ENCODE measurements around the gene SKAP2. TPM values are rescaled to one million over a fixed set of nuclear protein-coding genes. Genes with fewer than 3 reads are reported as not detected.

The SKAP2 gene
- total RNA-seq, 1 donor from 2014 or later = 50.2 TPM

- intact Hi-C loops (cut with DNase I) = no loop called here
- no peak overlapping the region for H3K4me3 ChIP-seq
- no peaks in the 10 kb centered on the region for H3K4me1 ChIP-seq
- no peak for DNase-seq (ENCODE audit: low spot score in 2 of 2)
- no peak overlapping the region for H3K27ac ChIP-seq
- no peaks in the 10 kb centered on the region for H3K36me3 ChIP-seq
- H3K9me3 ChIP-seq = no peaks in the 10 kb centered on the region
- H3K27me3 ChIP-seq = no peaks in the 10 kb centered on the region
- TF ChIP-seq CTCF (IDR thresholded peaks at IDR 0.05) = no peak
These were observed 233.3 kb downstream of the SKAP2 start for GRCh38 chr7:26630941-26631580.

GRCh38 chr7:26630361-26630760 lies 234.0 kb downstream of the SKAP2 start:
- Histone ChIP-seq H3K9me3 (no peaks in the 10 kb centered on the region), H3K4me1 (no peaks in the 10 kb centered on the region), H3K4me3 (no peak overlapping the region), H3K27me3 (no peaks in the 10 kb centered on the region), H3K27ac (no peak overlapping the region), H3K36me3 (no peaks in the 10 kb centered on the region)
- no peak for DNase-seq (ENCODE audit: low spot score in 2 of 2)
- intact Hi-C loops (cut with DNase I) = no loop called here
- TF ChIP-seq CTCF (IDR thresholded peaks at IDR 0.05) = no peak

GRCh38 chr7:26629696-26630095 lies 234.7 kb downstream of the SKAP2 start:
- H3K9me3 ChIP-seq = no peaks in the 10 kb centered on the region
- no peak for TF ChIP-seq CTCF (IDR thresholded peaks at IDR 0.05)
- H3K27me3 ChIP-seq = no peaks in the 10 kb centered on the region
- H3K4me3 ChIP-seq = no peak overlapping the region
- intact Hi-C loops (cut with DNase I) = no loop called here
- H3K27ac ChIP-seq = no peak overlapping the region
- no peaks in the 10 kb centered on the region for H3K36me3 ChIP-seq
- no peak for DNase-seq (ENCODE audit: low spot score in 2 of 2)
- no peaks in the 10 kb centered on the region for H3K4me1 ChIP-seq

- H3K4me1 ChIP-seq = no peaks in the 10 kb centered on the region
- no peaks in the 10 kb centered on the region for H3K27me3 ChIP-seq
- no peak overlapping the region for H3K27ac ChIP-seq
- no peak overlapping the region for H3K4me3 ChIP-seq
- H3K36me3 ChIP-seq = no peaks in the 10 kb centered on the region
- DNase-seq (ENCODE audit: low spot score in 2 of 2) = no peak
- intact Hi-C loops (cut with DNase I) = no loop called here
- H3K9me3 ChIP-seq = no peaks in the 10 kb centered on the region
- TF ChIP-seq CTCF (IDR thresholded peaks at IDR 0.05) = no peak
These were observed 236.5 kb downstream of the SKAP2 start for GRCh38 chr7:26627891-26628341.

GRCh38 chr7:26627221-26627620 lies 237.2 kb downstream of the SKAP2 start:
- no peaks in the 10 kb centered on the region for H3K4me1 ChIP-seq
- H3K36me3 ChIP-seq = no peaks in the 10 kb centered on the region
- no peak overlapping the region for H3K27ac ChIP-seq
- no peak for DNase-seq (ENCODE audit: low spot score in 2 of 2)
- H3K27me3 ChIP-seq = no peaks in the 10 kb centered on the region
- intact Hi-C loops (cut with DNase I) = no loop called here
- H3K9me3 ChIP-seq = no peaks in the 10 kb centered on the region
- H3K4me3 ChIP-seq = no peak overlapping the region
- TF ChIP-seq CTCF (IDR thresholded peaks at IDR 0.05) = no peak

GRCh38 chr7:26626687-26627086 lies 237.7 kb downstream of the SKAP2 start:
- intact Hi-C loops (cut with DNase I) = no loop called here

More at GRCh38 chr7:26626687-26627086, 237.7 kb downstream of the SKAP2 start:
- Histone ChIP-seq H3K27ac (no peak overlapping the region), H3K27me3 (no peaks in the 10 kb centered on the region), H3K9me3 (no peaks in the 10 kb centered on the region), H3K4me1 (no peaks in the 10 kb centered on the region), H3K4me3 (no peak overlapping the region), H3K36me3 (no peaks in the 10 kb centered on the region)
- no peak for DNase-seq (ENCODE audit: low spot score in 2 of 2)
- TF ChIP-seq CTCF (IDR thresholded peaks at IDR 0.05) = no peak
